GM21381 (cell line): ENCODE results near the gene ABHD13.
"Not testable (repeated sequence)": the region's sequence is repeated elsewhere in the genome, so short reads cannot be mapped to it uniquely, and the experiment has no call there.

Source experiments
- ATAC-seq: cut with Tn5 transposase; IDR thresholded peaks from one replicate; pipeline ENCODE4 v1.9.1; 2021; ENCODE audit warnings: mild to moderate bottlenecking, moderate library complexity; ENCODE audit not compliant: unreplicated experiment

Gene ABHD13

DNA sequence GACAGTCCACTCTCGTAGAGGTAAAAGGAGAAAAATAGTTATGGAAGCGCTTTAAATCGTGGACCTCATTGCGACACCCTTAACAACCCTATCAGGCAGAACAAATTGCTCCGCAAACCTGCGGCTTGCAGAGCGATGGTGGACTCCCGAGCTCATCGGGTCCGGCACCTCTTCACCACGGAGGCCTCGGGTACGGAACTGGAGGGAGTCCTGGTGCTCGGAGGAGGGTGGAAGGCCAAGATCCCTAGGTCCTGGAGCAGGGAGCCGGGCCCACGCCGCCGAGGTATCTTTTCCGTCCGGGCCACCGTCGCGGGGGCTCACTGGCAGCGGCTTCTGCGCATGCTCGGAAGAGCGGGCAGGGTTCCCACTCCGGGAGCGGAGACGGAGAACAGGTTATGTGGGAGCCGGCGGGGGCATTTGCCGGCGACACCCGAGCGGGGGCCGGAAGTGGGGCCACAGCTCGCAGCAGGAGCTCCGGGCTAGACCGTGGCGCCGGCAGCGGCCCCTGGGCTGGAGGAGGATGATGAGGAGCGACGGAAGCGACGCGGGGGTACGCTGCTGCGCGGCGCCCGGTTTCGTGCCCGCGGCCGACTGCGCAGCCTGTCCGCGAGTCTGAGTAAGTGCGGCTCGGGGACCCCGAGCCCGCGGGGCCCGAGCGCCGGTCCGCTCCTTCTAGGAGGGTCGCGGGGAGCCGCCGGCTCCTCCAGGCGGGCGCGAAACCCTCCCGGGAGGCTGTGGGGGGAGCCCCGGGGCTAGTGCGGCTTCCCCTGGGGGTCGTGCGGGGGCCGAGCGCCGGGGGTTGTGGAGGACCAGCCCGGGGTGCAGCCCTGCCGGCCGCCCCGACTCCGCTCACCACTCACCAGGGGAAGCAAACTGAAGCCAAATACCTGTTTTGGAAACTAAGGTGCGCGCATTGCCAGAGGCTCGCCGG, at the start of gene ABHD13:
Gene ABHD13, plus strand, starts transcription at position 349 of the 931 bp plus-strand sequence. CDS start 10,827 bp downstream, outside the sequence.
- peak; percentile 73 for ATAC-seq

DNA sequence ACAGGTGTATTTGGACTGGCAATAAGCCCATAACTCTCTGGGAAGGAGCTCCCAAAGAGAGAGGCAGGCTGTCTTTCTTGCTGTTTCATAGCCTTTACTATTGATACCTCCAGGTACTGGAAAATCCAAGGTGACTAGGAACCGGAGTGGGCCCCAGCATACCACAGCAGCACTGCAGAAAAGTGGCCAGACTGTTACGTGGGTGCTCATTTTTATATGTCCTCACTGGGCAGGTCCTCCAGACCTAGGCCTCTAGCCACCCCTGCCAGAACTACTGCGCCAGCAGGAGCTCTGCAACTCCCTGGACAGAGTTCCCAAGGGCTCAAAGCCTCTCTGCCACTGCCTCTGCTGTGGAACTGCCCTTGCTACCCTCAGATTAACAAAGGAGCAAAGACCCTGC, 49.3 kb upstream of the ABHD13 start:
- no peak for ATAC-seq

DNA sequence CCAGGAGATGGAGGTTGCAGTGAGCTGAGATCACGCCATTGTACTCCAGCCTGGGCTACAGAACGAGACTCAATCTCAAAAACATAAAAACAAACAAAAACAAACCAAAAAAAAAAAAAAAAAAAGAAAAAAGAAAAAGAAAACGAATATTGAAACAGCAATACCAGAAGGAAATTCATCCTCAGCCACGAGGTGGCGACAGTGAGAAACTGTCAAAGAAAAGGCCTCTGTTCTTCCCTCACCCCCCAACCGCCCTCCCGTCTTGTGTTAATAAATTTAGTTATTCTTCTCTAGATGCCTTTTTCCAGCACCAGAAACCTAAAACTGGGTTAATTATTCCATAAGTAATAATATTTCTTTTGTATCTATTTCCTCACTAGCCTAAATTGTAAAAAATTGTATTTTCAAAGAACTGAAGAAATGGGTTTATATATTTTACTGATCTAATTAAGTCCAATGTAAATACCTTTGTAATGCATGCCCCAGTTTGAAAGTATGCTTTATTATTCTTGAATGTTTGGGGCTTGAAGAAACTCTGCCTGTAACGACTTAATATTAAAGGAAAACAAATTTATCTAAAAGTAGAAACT, 41.4 kb upstream of the ABHD13 start:
- no peak for ATAC-seq

DNA sequence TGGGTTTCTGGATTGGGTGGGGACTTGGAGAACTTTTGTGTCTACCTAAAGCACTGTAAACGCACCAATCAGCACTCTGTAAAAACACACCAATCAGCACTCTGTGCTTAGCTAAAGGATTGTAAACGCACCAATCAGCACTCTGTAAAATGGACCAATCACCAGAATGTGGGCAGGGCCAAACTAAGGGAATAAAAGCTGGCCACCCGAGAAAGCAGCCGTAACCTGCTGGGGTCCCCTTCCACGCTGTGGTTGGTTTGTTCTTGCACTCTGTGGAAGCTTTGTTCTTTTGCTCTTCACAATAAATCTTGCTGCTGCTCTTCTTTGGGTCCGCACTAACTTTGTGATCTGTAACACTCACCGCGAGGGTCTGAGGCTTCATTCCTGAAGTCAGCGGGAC, 40.1 kb upstream of the ABHD13 start:
- ATAC-seq = no peak

DNA sequence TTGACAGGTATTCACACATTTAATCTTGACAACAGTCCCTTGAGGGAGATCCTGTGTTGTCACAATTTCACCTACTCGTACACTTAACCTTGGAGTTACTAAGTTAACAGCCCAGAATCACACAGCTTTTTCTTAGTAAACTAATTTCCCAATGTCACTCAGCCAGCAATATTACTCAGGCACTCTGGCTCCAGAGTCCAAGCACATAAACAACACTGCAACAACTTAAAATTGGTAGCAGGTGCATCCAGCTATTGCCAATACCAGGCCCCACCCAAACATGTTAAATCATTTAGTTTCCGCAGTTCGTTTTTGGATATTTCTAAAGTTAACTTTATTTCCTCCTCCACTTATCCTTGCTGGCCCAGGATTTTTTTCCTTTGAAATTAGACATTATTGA, 35.5 kb upstream of the ABHD13 start:
- no peak for ATAC-seq

DNA sequence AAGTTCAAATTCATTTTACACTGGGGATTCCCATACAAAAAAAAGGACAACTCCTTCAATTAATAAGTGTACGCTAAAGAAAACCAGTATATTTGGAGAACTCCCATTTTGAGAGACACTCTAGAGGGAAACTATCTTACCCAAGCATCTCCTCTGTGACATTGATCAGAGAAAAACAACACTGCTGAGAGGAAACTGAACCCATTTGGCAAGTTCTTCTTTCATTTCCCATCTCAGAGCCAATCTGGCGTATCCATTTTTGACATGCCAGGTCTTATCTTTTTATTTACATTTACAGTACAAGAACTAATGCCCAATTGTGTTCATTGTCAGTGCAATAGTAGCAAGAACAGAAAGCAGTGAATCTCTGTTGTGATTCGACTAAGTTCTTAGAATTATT, 33.0 kb upstream of the ABHD13 start:
- no peak for ATAC-seq

DNA sequence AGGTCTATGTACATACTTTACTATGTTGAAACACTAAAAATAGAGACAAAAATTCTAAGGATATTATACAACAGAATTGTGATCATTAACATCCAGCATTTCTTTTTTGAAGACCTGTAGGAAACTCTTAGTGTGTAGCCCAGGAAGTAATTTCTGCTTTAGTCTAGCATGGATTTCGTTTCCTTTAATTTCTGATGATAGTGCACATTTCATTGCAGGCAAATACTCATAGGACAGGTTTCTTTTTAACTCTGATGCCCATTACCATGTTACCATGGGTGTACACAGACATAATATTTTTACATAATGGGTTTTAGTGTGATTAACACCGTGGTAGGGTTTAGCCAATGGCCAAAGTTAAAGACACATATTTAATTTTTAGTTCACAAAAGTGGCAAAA, 29.9 kb upstream of the ABHD13 start:
- ATAC-seq = no peak

DNA sequence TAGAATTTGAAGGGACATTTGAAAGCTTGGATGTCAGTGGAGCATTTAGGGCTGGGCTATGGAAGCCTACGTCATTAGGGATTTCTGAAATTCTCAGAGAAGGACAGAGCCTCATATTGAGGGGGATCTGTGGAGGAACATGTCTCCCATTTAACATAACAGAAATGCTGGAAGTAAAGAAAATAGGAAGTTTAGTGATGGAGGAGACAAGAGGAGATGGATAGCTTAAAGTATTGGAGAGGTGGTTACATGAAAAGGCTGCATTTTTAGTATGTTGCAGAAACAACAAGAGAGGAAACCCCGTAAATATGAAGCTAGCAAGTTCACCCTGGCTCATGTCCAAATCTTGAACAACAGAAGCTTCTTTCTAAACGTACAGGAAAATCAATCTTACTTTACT, 27.3 kb upstream of the ABHD13 start:
- ATAC-seq = no peak

DNA sequence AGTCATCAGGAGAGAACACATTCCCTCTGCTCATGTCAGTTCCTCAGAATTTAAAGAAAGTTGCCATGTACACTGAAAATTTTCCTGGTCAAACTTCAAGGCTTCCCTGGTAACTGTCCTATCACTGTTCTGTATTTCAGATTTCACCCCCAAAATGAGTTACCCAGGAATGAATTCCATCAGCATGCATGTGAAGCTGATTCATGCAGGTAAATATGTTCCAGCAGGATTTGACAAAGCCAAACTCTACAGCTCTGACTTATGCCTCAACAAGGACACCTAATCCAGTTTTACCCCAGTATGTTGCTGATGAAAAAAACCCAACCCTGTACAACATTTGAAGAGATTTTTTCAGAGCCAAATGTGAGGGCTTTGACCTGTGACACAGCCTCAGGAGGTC, 24.4 kb upstream of the ABHD13 start:
- ATAC-seq = no peak

DNA sequence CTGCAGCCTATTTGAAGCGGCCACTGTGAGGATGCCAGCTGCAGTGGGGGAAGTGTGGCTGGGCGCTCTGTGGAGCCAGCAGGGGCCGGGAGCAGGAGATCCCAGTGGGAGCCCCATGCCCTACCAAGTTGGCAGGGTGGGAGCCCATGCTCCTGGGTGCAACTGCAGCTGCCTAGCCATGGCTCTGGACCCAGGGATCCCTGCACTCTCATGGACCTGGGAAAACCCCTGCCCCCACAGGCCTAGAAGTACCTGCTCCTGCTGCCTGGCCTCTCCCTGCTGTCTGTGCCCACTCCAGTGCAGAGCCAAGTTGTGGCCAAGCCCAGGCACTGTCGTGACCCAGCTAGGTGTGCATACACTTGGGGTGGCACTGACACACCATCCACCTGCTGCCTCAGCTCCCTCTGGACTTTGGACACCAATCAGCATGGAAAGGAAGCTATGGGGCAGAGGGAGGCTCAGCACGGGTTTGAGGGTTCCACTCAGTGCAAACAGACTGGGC, 23.7 kb upstream of the ABHD13 start:
- ATAC-seq = no peak

DNA sequence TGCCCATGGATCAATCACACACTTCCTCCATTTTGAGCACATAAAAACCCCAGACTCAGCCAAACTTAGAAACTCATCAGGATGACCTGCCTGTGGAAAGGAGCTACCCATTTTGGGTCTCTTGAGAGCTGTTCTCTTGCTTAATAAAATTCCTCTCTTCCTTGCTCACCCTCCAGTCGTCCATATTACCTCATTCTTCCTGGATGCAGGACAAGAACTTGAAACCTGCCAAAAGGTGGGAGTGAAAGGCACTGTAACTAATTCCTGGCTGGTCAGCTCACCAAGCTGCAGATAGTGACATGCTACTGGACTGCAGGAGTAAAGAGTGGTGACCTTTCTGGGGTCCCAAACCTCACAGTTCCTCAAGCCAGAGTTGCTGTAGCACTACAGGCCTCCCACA, 23.0 kb upstream of the ABHD13 start:
- no peak for ATAC-seq

DNA sequence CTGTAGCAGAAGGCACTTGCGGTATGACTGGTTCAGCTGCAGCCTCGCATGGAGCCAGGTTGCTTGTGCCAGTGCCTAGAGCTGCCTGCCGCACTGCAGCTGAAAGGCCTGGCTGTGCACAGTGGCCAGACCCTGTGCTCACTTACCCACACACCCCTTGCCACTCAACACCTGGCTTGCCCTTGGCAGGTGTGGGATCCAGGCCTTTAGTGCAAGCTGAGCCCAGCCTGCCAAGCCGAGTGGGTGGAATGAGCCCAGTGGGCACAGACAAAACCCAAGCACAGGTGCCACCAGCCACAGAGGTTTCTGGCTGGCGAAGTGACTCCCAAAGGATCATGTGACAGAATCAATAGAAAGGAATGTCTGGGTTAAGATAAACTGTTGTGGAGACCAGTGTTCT, 22.3 kb upstream of the ABHD13 start:
- no peak for ATAC-seq

DNA sequence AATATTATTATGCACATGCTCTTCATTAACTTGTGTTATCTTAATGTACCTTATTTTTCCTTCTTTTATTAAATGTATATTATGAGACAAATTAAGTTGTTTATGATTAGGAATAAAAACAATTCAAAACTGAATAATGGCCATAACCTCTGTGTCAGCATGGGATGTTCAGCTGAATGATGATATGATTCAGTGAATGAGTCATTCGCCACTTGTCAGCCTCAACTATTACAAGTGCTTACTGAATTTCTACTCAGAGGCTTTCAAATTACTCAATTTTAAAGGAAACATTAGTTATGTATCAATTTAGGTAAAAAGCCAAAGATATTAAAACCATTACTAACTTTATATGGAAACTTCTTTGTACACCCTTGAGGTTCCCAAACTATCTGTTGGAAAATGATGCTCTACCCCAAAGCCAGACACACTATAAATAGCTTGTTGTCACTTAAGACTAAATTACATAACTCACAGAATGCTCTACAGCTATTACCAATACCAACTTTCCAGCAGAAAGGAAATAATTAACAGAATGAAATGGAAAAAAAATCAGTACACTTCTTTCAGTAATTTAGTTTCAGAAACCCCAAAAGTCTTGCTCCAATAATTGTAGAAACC, 17.3 kb upstream of the ABHD13 start:
- no peak for ATAC-seq

DNA sequence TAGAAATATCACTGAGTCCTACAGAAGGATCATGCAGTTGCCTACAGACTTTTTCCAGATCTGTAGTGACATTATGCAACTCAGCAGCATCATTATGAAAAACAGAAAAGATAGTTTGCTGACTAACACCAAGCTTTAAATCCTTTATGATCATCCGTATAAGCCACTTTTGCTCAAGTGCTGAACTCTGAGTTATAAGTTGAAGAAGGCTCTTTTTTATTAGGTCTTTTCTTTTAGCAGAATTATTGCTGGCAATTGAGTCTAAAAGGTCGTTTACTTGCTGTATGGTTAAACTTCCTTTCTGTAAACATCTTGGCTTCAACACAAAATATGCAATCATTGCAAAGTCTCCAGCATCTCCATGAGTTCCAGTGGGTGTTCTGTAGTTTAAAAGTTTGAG, 7.6 kb upstream of the ABHD13 start:
- no peak for ATAC-seq

DNA sequence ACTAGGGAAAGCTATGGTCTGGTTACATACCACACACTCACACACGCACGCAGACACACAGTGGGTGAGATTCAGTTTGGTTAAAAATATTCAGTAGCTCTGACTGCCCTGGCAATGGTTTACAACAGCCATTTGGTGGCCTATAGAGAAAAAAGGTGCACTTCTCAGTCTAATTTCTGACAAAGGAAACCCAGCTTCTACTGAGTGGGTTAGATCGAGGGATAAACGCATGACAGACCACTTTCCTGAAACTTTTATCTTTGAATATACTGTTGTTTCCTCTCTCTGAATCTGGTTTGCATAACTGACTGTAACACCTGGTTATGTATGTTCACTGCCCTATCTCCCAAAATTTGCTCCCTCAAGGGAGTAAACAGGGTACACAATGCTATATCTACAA, 5.3 kb upstream of the ABHD13 start:
- peak; percentile 35 for ATAC-seq

DNA sequence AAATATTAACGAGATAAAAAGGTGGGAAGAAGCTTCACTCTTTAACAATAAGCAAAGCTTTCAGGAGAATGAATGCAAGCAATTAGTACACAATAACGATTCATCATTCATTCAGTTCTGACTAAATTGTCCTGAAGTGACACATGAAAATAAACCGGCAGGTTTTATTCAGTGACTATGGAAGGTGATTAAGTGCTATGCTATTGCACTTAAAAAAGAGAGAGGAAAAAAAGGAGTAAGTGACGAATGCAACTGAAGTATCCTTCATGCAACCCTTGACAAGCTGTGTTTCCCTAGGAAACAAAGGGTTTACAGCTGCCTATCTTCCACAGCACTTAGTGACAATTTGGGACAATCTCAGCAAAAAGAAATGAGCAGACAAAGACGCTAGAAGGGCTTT, 4.2 kb upstream of the ABHD13 start:
- ATAC-seq = no peak

DNA sequence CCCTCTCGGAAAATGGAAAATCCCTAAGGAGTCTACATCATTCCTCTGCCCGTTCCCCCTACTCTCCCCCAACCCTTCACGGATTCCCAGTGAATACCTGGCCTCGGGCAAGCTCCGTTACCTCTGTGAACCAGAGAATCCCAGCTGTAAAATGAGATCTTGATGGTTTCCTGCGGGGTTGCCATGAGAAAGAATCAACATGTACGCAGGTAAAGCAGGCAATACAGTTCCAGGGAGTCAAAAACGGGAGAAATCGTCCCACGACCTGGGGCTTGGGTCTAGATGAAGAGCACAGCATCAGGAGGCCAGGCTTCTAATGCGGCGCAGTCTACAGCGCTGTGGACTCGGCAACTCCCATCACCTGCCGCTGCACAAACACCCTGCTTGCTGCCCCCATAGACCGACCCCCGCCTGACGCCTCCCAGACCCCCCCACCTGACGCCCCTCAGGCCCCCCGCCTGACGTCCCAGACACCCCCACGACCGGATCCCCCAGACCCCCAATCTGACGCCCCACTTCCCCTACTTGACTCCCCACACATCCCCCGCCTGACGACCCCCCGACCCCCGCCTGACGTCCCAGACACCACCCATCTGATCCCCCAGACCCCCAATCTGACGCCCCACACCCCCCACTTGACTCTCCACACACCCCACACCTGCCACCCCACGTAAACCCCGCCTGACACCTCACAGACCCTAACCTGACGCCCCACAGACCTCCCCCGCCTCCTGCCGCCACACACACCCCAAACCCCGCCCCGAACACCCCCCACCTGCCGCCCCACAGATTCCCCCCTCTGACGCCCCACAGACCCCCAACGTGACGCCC, 3.5 kb upstream of the ABHD13 start:
- ATAC-seq = no peak

DNA sequence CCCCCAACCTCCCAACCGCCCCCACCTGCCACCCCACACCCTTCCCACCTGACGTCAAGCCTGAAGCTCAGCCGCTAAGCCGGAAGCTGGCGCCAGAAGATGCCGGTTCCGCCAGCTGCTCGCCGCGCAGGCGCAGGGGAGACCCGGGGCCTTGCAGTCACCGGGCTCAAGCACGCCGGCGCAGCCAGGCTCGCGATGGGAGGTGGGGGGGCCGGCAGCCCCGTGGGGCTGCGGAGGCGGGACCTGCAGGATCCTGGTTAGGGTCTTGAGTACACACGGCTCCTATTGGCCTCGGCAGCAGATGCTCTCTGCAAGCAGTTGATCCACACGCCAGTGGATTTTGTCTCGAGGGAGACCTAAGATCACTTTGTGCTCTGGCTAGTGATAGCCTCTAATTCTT, 2.8 kb upstream of the ABHD13 start, which contains the start of gene LIG4:
Gene LIG4, minus strand, starts transcription at position 101 of the 400 bp plus-strand sequence. CDS start 4,268 bp downstream, outside the sequence.
- ATAC-seq = peak; percentile 63

DNA sequence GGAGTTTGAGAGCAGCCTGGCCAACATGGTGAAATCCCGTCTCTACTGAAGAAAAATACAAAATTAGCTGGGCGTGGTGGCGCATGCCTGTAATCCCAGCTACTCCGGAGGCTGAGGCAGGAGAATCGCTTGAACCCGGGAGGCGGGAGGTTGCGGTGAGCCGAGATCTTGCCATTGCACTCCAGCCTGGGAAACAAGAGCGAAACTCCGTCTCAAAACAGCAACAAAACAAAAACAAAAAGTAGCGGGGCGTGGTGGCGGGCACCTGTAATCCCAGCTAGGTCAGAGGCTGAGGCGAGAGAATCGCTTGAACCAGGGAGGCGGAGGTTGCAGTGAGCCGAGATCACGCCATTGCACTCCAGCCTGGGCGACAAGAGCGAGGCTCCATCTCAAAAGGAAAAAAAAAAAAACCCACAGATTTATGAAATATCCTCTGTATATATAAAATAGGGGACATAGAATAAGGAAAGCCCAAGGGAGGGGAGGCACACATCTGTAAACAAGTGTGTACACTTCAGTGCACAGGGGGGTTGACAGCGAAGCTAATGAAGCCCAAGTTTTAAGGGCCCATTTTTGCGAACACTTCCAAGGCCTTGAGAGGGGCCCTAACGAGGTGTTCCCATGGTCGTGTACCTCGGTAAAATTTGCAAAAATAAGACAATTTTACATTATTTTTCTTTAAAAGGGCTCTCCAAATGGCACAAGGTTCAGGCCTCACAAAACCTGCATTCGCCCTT, 717 bp upstream of the ABHD13 start:
- not testable (repeated sequence) for ATAC-seq

DNA sequence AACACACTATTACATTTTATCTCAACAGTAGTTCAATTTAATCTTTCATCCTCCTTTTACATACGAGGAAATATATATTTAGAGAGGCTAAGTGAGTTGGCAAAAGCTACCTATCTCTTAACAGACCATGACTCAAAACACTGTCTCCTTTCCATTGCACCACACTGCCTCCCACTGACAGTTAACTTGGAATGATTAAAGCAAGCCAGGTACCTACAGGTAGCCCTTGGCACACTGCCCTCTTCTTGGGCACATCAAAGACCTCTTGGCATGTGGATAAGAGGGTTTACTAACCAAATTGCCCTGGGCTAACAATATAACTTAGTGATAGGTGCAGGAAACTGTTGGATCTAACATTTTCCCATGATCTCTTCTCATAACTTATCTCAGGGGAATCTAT, 1.8 kb downstream of the ABHD13 start:
- no peak for ATAC-seq
